Thyroid gland (tissue), 4 donors: ENCODE results near the gene SCRG1. TPM values are rescaled to one million over a fixed set of nuclear protein-coding genes. Genes with fewer than 3 reads are reported as not detected.

Source experiments
- DNase-seq, 2 donors: peaks; one replicate each; pipeline ENCODE4 v3.0.0-alpha.2; 2019
- H3K27ac ChIP-seq, 3 donors: fragments of 200-600 bp; sonication (generic); 1 replicate in 2 of 3; 2 replicates in 1 of 3; pipeline ENCODE4 v1.5.1; 2016 to 2019; ENCODE audit warnings: mild to moderate bottlenecking in 1 of 3, moderate library complexity in 1 of 3
- H3K27me3 ChIP-seq: fragments of 200-600 bp; sonication (generic); one replicate; pipeline ENCODE4 v1.5.1; 2019
- H3K36me3 ChIP-seq, 2 donors: fragments of 200-600 bp; sonication (generic); one replicate each; pipeline ENCODE4 v1.5.1; 2016 to 2019
- H3K4me1 ChIP-seq, 2 donors: fragments of 200-600 bp; sonication (generic); one replicate each; pipeline ENCODE4 v1.5.1; 2017 to 2019
- H3K4me3 ChIP-seq, 3 donors: fragments of 200-600 bp; sonication (generic); replicated peaks in 1 of 3; 1 replicate in 2 of 3; 2 replicates in 1 of 3; pipeline ENCODE4 v1.5.1; 2016; ENCODE audit warnings: mild to moderate bottlenecking in 1 of 3
- H3K9me3 ChIP-seq: fragments of 200-600 bp; sonication (generic); one replicate; pipeline ENCODE4 v1.5.1; 2017
- CTCF ChIP-seq, 6 experiments: fragments of 200-600 bp in 3 of 6; fragments of 450-650 bp in 3 of 6; sonication (generic) in 3 of 6; IDR thresholded peaks; one replicate each; pipeline ENCODE4 v1.5.1; 2016 to 2019; ENCODE audit warnings: antibody characterized with exemption in 6 of 6, mild to moderate bottlenecking in 2 of 6, inconsistent platforms in 1 of 6, moderate library complexity in 1 of 6
- POLR2A ChIP-seq, 2 donors: fragments of 450-650 bp; IDR thresholded peaks; one replicate each; pipeline ENCODE4 v1.6.1; 2017; ENCODE audit warnings: antibody characterized with exemption in 2 of 2, mild to moderate bottlenecking in 2 of 2, moderate library complexity in 1 of 2
- WGBS, 2 donors: methylation state at CpG; one replicate each; pipeline ENCODE4 v1.1.5; 2017; 5-methylcytosine and 5-hydroxymethylcytosine counted together
- intact Hi-C: fragments of 100-400 bp; cut with DNase I; formaldehyde crosslinking; loops from one replicate; pipeline ENCODE4 v1.15.1; 2023
- total RNA-seq, 4 donors: library from RNA; depleted of rRNA; stranded (reverse); fragments of >200 nt; gene quantifications; one replicate each; pipeline ENCODE4 v1.2.3, GENCODE V29; 2016

SCRG1 gene
- total RNA-seq, 4 donors from 2014 or later: 0.11 to 0.27 TPM; not detected in 2

GRCh38 chr4:173440888-173441287, 42.0 kb upstream of the SCRG1 start:
- no peak overlapping the region for H3K27ac ChIP-seq
- intact Hi-C loops: no loop called here
- no peak overlapping the region for H3K4me3 ChIP-seq
- 94 to 99% methylated on average over 3 of the region's 3 CpGs for WGBS, 2 donors
- no peaks in the 10 kb centered on the region for H3K27me3 ChIP-seq
- TF ChIP-seq CTCF (IDR thresholded peaks at IDR 0.05) (no peak), POLR2A (IDR thresholded peaks at IDR 0.05) (no peak)
- no peaks in the 10 kb centered on the region for H3K36me3 ChIP-seq
- H3K9me3 ChIP-seq: no peaks in the 10 kb centered on the region
- DNase-seq: no peak
- no peaks in the 10 kb centered on the region for H3K4me1 ChIP-seq

- intact Hi-C loops: no loop called here
- H3K27me3 ChIP-seq: no peaks in the 10 kb centered on the region
- no peak overlapping the region for H3K27ac ChIP-seq
- TF ChIP-seq CTCF (IDR thresholded peaks at IDR 0.05) (no peak), POLR2A (IDR thresholded peaks at IDR 0.05) (no peak)
- no peak for DNase-seq
- WGBS, 2 donors: 86 to 92% methylated on average over 6 of the region's 6 CpGs
- H3K4me3 ChIP-seq: no peak overlapping the region
- no peaks in the 10 kb centered on the region for H3K36me3 ChIP-seq
- no peaks in the 10 kb centered on the region for H3K4me1 ChIP-seq
- H3K9me3 ChIP-seq: no peaks in the 10 kb centered on the region
Observed at GRCh38 chr4:173436771-173437265, 37.9 kb upstream of the SCRG1 start.

DNA sequence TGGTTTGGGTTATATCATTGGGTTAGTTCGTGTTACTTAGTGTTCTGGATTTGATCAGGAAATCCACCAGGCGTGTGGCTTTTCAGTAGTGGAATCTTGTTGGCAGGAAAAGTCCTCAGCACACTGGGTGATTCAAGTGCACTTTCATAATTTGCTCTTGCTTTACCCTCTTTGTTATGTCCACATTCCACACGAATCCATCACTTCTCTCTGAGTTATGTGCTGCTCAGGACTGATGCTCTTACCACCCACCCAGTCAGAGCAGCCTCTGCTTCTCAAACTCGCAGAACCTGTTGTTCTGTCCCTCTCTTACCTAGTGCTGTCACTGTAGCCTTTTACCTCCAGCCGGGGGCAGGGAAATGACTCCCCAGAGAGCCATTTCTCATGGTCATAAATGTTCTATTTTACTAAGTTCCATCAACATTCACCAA, 37.2 kb upstream of the SCRG1 start:
- no peak for DNase-seq
- WGBS, 2 donors: 59 to 68% methylated on average over 5 of the region's 5 CpGs
- TF ChIP-seq POLR2A (IDR thresholded peaks at IDR 0.05) (no peak), CTCF (IDR thresholded peaks at IDR 0.05) (no peak)
- no peak overlapping the region for H3K27ac ChIP-seq
- H3K27me3 ChIP-seq: no peaks in the 10 kb centered on the region
- H3K36me3 ChIP-seq: no peaks in the 10 kb centered on the region
- intact Hi-C loops: no loop called here
- H3K4me3 ChIP-seq: no peak overlapping the region
- H3K4me1 ChIP-seq: no peaks in the 10 kb centered on the region
- H3K9me3 ChIP-seq: no peaks in the 10 kb centered on the region

GRCh38 chr4:173434231-173434630, 35.3 kb upstream of the SCRG1 start:
- Histone ChIP-seq H3K4me3 (no peak overlapping the region), H3K9me3 (no peaks in the 10 kb centered on the region), H3K27me3 (no peaks in the 10 kb centered on the region), H3K27ac (no peak overlapping the region), H3K4me1 (no peaks in the 10 kb centered on the region), H3K36me3 (no peaks in the 10 kb centered on the region)
- WGBS, 2 donors: 93 to 95% methylated on average over 7 of the region's 7 CpGs
- intact Hi-C loops: no loop called here
- DNase-seq: no peak
- TF ChIP-seq POLR2A (IDR thresholded peaks at IDR 0.05): no peak
- TF ChIP-seq CTCF (IDR thresholded peaks at IDR 0.05): no peak

DNA sequence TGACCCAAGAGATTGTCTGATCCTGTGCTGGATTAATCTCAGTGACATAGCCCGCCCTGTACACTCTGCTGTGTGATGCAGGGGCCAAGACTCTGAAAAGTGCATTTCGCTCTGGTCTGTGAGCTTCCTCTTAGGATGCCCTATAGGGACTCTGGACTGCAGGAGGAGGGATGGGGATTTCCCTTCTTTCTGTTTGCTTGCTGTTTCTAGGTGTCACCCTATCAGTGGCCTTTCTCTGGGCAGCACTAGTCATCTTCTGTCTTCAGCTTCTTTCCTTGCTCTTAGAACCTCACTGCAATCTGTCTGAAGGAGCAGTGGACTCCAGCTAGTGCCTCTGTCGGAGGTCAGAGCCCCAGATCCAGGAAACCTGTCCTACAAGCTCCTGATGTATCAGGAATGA, 34.5 kb upstream of the SCRG1 start:
- H3K4me3 ChIP-seq: no peak overlapping the region
- no peaks in the 10 kb centered on the region for H3K36me3 ChIP-seq
- no peaks in the 10 kb centered on the region for H3K27me3 ChIP-seq
- no peak for DNase-seq
- H3K4me1 ChIP-seq: no peaks in the 10 kb centered on the region
- TF ChIP-seq POLR2A (IDR thresholded peaks at IDR 0.05) (no peak), CTCF (IDR thresholded peaks at IDR 0.05) (no peak)
- WGBS, 2 donors: 71 to 95% methylated on average over 3 of the region's 3 CpGs
- no peaks in the 10 kb centered on the region for H3K9me3 ChIP-seq
- intact Hi-C loops: no loop called here
- H3K27ac ChIP-seq: no peak overlapping the region
